IMR-90 (cell line): ENCODE measurements around the gene NMS. TPM values are rescaled to one million over a fixed set of nuclear protein-coding genes. Genes with fewer than 3 reads are reported as not detected.
A peak's percentile ranks its signal among the peaks of the same experiment; 100 is the strongest.

Experiments used
- ATAC-seq: fragments of 200-7000 bp; cut with Tn5 transposase; 2 replicates; pipeline ENCODE4 v1.9.1; 2020; ENCODE audit warnings: low read depth, mild to moderate bottlenecking, moderate library complexity
- BruUV-seq: library from RNA; stranded (reverse); fragments of 400-500 nt; replicated peaks from 2 replicates; lab custom pipeline; 2021; lab: Mats Ljungman, UMichigan
- CTCF ChIA-PET: fragments of 300-600 bp; formaldehyde crosslinking; extraction: SDS; loops from one replicate; lab custom pipeline; 2021; ENCODE audit warnings: antibody characterized with exemption; lab: Yijun Ruan, JAX
- POLR2A ChIA-PET: fragments of 300-600 bp; sonication (Branson Sonifier 250); formaldehyde crosslinking; loops from one replicate; lab custom pipeline; 2022; ENCODE audit warnings: antibody characterized with exemption; ENCODE audit not compliant: unreplicated experiment; lab: Charles Lee
- DNase-seq: peaks from one replicate; pipeline ENCODE4 v3.0.0; 2013
- H2AFZ ChIP-seq: replicated peaks from 2 replicates; pipeline ENCODE3; 2013; ENCODE audit warnings: low read length, mild to moderate bottlenecking; ENCODE audit not compliant: poor library complexity
- H2AK5ac ChIP-seq: 2 replicates; pipeline ENCODE4 v1.6.1; 2013; ENCODE audit warnings: low read depth, low read length, inconsistent platforms
- H2AK9ac ChIP-seq: replicated peaks from 2 replicates; pipeline ENCODE3; 2013; ENCODE audit warnings: mild to moderate bottlenecking, low read depth, low read length, moderate library complexity; ENCODE audit not compliant: poor library complexity
- H2BK120ac ChIP-seq: 2 replicates; pipeline ENCODE4 v1.6.1; 2013; ENCODE audit warnings: low read depth, low read length, inconsistent platforms
- H2BK15ac ChIP-seq: 3 replicates; pipeline ENCODE4 v1.6.1; 2013; ENCODE audit warnings: low read depth, low read length, inconsistent platforms
- H2BK20ac ChIP-seq: 2 replicates; pipeline ENCODE4 v1.6.1; 2013; ENCODE audit warnings: low read depth, mild to moderate bottlenecking, inconsistent platforms, low read length, moderate library complexity
- H2BK5ac ChIP-seq: 2 replicates; pipeline ENCODE4 v1.6.1; 2013; ENCODE audit warnings: mild to moderate bottlenecking, low read depth, low read length, inconsistent platforms; ENCODE audit not compliant: poor library complexity, severe bottlenecking
- H3K14ac ChIP-seq: replicated peaks from 2 replicates; pipeline ENCODE4 v1.6.1; 2013; ENCODE audit warnings: low read depth, low read length, inconsistent platforms
- H3K18ac ChIP-seq: 2 replicates; pipeline ENCODE4 v1.6.1; 2013; ENCODE audit warnings: low read depth, low read length, control low read depth
- H3K23ac ChIP-seq: 2 replicates; pipeline ENCODE4 v1.6.1; 2013; ENCODE audit warnings: low read depth, low read length, inconsistent platforms
- H3K27ac ChIP-seq: 2 replicates; pipeline ENCODE4 v1.5.1; 2013; ENCODE audit warnings: mild to moderate bottlenecking, control low read depth, low read length; ENCODE audit not compliant: insufficient read depth
- H3K27me3 ChIP-seq: 2 replicates; pipeline ENCODE4 v1.6.1; 2013; ENCODE audit warnings: low read length; ENCODE audit not compliant: control insufficient read depth, insufficient read depth
- H3K36me3 ChIP-seq: 2 replicates; pipeline ENCODE4 v1.6.1; 2013; ENCODE audit warnings: low read length, mixed read lengths; ENCODE audit not compliant: control insufficient read depth, insufficient read depth
- H3K4ac ChIP-seq: 2 replicates; pipeline ENCODE4 v1.6.1; 2013; ENCODE audit warnings: low read depth, low read length, inconsistent platforms
- H3K4me1 ChIP-seq: 2 replicates; pipeline ENCODE4 v1.6.1; 2013; ENCODE audit warnings: low read length, mixed read lengths; ENCODE audit not compliant: control insufficient read depth, insufficient read depth
- H3K4me2 ChIP-seq: 2 replicates; pipeline ENCODE4 v1.6.1; 2013; ENCODE audit warnings: low read depth, mild to moderate bottlenecking, control low read depth, low read length, moderate library complexity
- H3K4me3 ChIP-seq: 2 replicates; pipeline ENCODE4 v1.5.1; 2013; ENCODE audit warnings: low read depth, mild to moderate bottlenecking, control low read depth, low read length, moderate library complexity; ENCODE audit not compliant: insufficient read depth
- H3K56ac ChIP-seq: 2 replicates; pipeline ENCODE4 v1.6.1; 2013; ENCODE audit warnings: low read length, inconsistent platforms; ENCODE audit not compliant: insufficient read depth; ENCODE audit errors: extremely low read depth
- H3K79me1 ChIP-seq, 2 experiments: 2 replicates each; pipeline ENCODE4 v1.6.1; 2013; ENCODE audit warnings: low read length in 2 of 2, inconsistent platforms in 1 of 2, low read depth in 1 of 2
- H3K9ac ChIP-seq: 2 replicates; pipeline ENCODE4 v1.6.1; 2013; ENCODE audit warnings: low read depth, low read length, control low read depth
- H3K9me1 ChIP-seq: 2 replicates; pipeline ENCODE4 v1.6.1; 2013; ENCODE audit warnings: low read length, inconsistent platforms; ENCODE audit not compliant: insufficient read depth
- H3K9me3 ChIP-seq: 2 replicates; pipeline ENCODE4 v1.6.1; 2013; ENCODE audit warnings: low read length; ENCODE audit not compliant: control insufficient read depth, insufficient read depth
- H4K20me1 ChIP-seq: 2 replicates; pipeline ENCODE4 v1.6.1; 2013; ENCODE audit warnings: low read length, inconsistent platforms; ENCODE audit not compliant: insufficient read depth
- H4K5ac ChIP-seq: 2 replicates; pipeline ENCODE4 v1.6.1; 2013; ENCODE audit warnings: mild to moderate bottlenecking, low read depth, low read length, control low read depth
- H4K8ac ChIP-seq, 2 experiments: 2 replicates each; pipeline ENCODE4 v1.6.1; 2013; ENCODE audit warnings: low read depth in 2 of 2, low read length in 2 of 2, control low read depth in 1 of 2, inconsistent platforms in 1 of 2
- H4K91ac ChIP-seq: 2 replicates; pipeline ENCODE4 v1.6.1; 2013; ENCODE audit warnings: low read depth, low read length, inconsistent platforms; ENCODE audit not compliant: insufficient read depth
- BHLHE40 ChIP-seq: fragments of 150-350 bp; IDR thresholded peaks from 2 replicates; pipeline ENCODE4 v1.6.1; 2016; ENCODE audit warnings: mild to moderate bottlenecking, low read depth, low read length
- CEBPB ChIP-seq: IDR thresholded peaks from 2 replicates; pipeline ENCODE4 v1.6.1; 2012; ENCODE audit warnings: low read depth, low read length, improper control_type of control experiment
- CHD1 ChIP-seq: IDR thresholded peaks from 2 replicates; pipeline ENCODE4 v1.6.1; 2012; ENCODE audit warnings: low read depth, low read length, improper control_type of control experiment
- CTCF ChIP-seq: conservative IDR thresholded peaks from 2 replicates; pipeline ENCODE4 v1.5.1; 2012; ENCODE audit warnings: mild to moderate bottlenecking, low read depth, low read length, improper control_type of control experiment
- ELK1 ChIP-seq: fragments of 150-350 bp; IDR thresholded peaks from 2 replicates; pipeline ENCODE4 v1.6.1; 2016; ENCODE audit warnings: low read depth, mild to moderate bottlenecking, low read length, moderate library complexity, borderline replicate concordance
- FOS ChIP-seq: fragments of 150-350 bp; IDR thresholded peaks from 2 replicates; pipeline ENCODE4 v1.6.1; 2016; ENCODE audit warnings: low read depth, low read length
- MAFK ChIP-seq: IDR thresholded peaks from 2 replicates; pipeline ENCODE4 v1.6.1; 2012; ENCODE audit warnings: low read depth, low read length, improper control_type of control experiment
- MAZ ChIP-seq: IDR thresholded peaks from 2 replicates; pipeline ENCODE4 v1.6.1; 2012; ENCODE audit warnings: low read depth, mild to moderate bottlenecking, low read length, improper control_type of control experiment, moderate library complexity, borderline replicate concordance
- MXI1 ChIP-seq: IDR thresholded peaks from 2 replicates; pipeline ENCODE4 v1.6.1; 2012; ENCODE audit warnings: low read depth, mild to moderate bottlenecking, low read length, moderate library complexity, borderline replicate concordance
- NFE2L2 ChIP-seq: fragments of 150-350 bp; IDR thresholded peaks from 2 replicates; pipeline ENCODE4 v1.6.1; 2016; ENCODE audit warnings: low read depth, mild to moderate bottlenecking, low read length
- POLR2A ChIP-seq: IDR thresholded peaks from 2 replicates; pipeline ENCODE4 v1.6.1; 2012; ENCODE audit warnings: mild to moderate bottlenecking, low read depth, low read length
- RAD21 ChIP-seq: IDR thresholded peaks from 2 replicates; pipeline ENCODE4 v1.6.1; 2012; ENCODE audit warnings: low read length, improper control_type of control experiment
- RCOR1 ChIP-seq: IDR thresholded peaks from 2 replicates; pipeline ENCODE4 v1.6.1; 2012; ENCODE audit warnings: mild to moderate bottlenecking, low read length, improper control_type of control experiment; ENCODE audit not compliant: insufficient replicate concordance
- RFX5 ChIP-seq: IDR thresholded peaks from 2 replicates; pipeline ENCODE4 v1.8.0; 2012; ENCODE audit warnings: low read depth, mild to moderate bottlenecking, low read length, moderate library complexity
- SMC3 ChIP-seq: fragments of 150-350 bp; IDR thresholded peaks from 2 replicates; pipeline ENCODE4 v1.6.1; 2016; ENCODE audit warnings: low read depth, mild to moderate bottlenecking, antibody characterized with exemption, low read length, moderate library complexity
- USF2 ChIP-seq: fragments of 150-350 bp; IDR thresholded peaks from 2 replicates; pipeline ENCODE4 v1.6.1; 2017; ENCODE audit warnings: mild to moderate bottlenecking, antibody characterized with exemption, low read length, low read depth
- WGBS, 2 experiments: methylation state at CpG; one replicate each; pipeline versions ENCODE4 v1.1.5 to v1.1.7; 2013; ENCODE audit warnings: missing lambda C conversion rate in 2 of 2; ENCODE audit not compliant: insufficient read length in 1 of 2; ENCODE audit errors: extremely low coverage in 2 of 2; 5-methylcytosine and 5-hydroxymethylcytosine counted together
- dilution Hi-C: fragments of 300-500 bp; cut with HindIII; formaldehyde crosslinking; loops from one replicate; pipeline ENCODE4 v1.14.3; 2018; ENCODE audit warnings: low sequenced_read_pairs; ENCODE audit not compliant: unreplicated experiment
- in situ Hi-C: fragments of 300-500 bp; cut with MboI; formaldehyde crosslinking; loops from 3 replicates; pipeline ENCODE4 v1.14.3; 2019; ENCODE audit warnings: low sequenced_read_pairs, inconsistent platforms, mixed read lengths
- intact Hi-C: fragments of 100-400 bp; cut with micrococcal nuclease; formaldehyde crosslinking; loops from 2 replicates; pipeline ENCODE4 v1.10.0; 2022
- polyA plus RNA-seq, 3 experiments: library from polyadenylated mRNA; depleted of rRNA; stranded (reverse); fragments of >200 nt; gene quantifications; 2 replicates each; pipeline ENCODE4 v1.2.3, GENCODE V29; 2012; ENCODE audit warnings: low replicate concordance in 1 of 3
- total RNA-seq: library from RNA; depleted of rRNA; stranded (reverse); fragments of >200 nt; gene quantifications from 2 replicates; pipeline ENCODE4 v1.2.3, GENCODE V29; 2012

Gene NMS
- total and polyA plus RNA-seq, 2 of the 4 experiments (the other 2 are of a cell fraction) = not detected

- TF ChIP-seq USF2 (no peak), CTCF (no peak), FOS (no peak), RCOR1 (no peak), MXI1 (no peak), CHD1 (no peak), BHLHE40 (no peak), SMC3 (no peak), RAD21 (no peak), RFX5 (no peak), MAZ (no peak), MAFK (no peak), POLR2A (no peak), NFE2L2 (no peak), ELK1 (no peak), CEBPB (no peak)
- H3K36me3 ChIP-seq = no peaks in the 10 kb centered on the region
- intact Hi-C loops = no loop called here
- no peak overlapping the region for H4K5ac ChIP-seq
- H3K56ac ChIP-seq = no peak overlapping the region
- H3K4me1 ChIP-seq = no peaks in the 10 kb centered on the region
- H3K9me3 ChIP-seq = no peaks in the 10 kb centered on the region
- H3K9ac ChIP-seq = no peak overlapping the region
- H3K4me2 ChIP-seq = no peak overlapping the region
- H3K27ac ChIP-seq = no peak overlapping the region
- H2BK20ac ChIP-seq = no peak overlapping the region
- no peak overlapping the region for H2BK120ac ChIP-seq
- no peak overlapping the region for H3K4me3 ChIP-seq
- dilution Hi-C loops = no loop called here
- POLR2A ChIA-PET = no interaction called here
- CTCF ChIA-PET = no interaction called here
- in situ Hi-C loops = no loop called here
- H2BK5ac ChIP-seq = no peak overlapping the region
- no peak overlapping the region for H3K18ac ChIP-seq
- no peak overlapping the region for H2BK15ac ChIP-seq
- H4K91ac ChIP-seq = no peak overlapping the region
- no peak overlapping the region for H3K23ac ChIP-seq
- H4K20me1 ChIP-seq = no peaks in the 10 kb centered on the region
- H3K9me1 ChIP-seq = no peaks in the 10 kb centered on the region
- H3K79me1 ChIP-seq = no peaks in the 10 kb centered on the region
- no CpG with 5 or more reads among the region's 16 CpGs for WGBS, 2 experiments
- no peak overlapping the region for H2AFZ ChIP-seq
- H4K8ac ChIP-seq = no peak overlapping the region
- no peak overlapping the region for H2AK9ac ChIP-seq
- no peak overlapping the region for H3K4ac ChIP-seq
- H2AK5ac ChIP-seq = no peak overlapping the region
- ATAC-seq (peak; percentile 76), DNase-seq (peak; percentile 7)
- no peak overlapping the region for H3K14ac ChIP-seq
- H3K27me3 ChIP-seq = no peaks in the 10 kb centered on the region
- no TSS peak for BruUV-seq
Measured at GRCh38 chr2:100470898-100471514, 724 bp downstream of the NMS start.
